CD4-positive, alpha-beta T cell treated with Interferon alpha-2 for 1 hour (primary cell): ENCODE measurements around the gene TENT5C.
A peak's percentile ranks its signal among the peaks of the same experiment; 100 is the strongest.

Experiments used
- DNase-seq, 2 donors: peaks; one replicate each; pipeline ENCODE4 v3.0.0-alpha.2; 2020 to 2022

TENT5C gene

DNA sequence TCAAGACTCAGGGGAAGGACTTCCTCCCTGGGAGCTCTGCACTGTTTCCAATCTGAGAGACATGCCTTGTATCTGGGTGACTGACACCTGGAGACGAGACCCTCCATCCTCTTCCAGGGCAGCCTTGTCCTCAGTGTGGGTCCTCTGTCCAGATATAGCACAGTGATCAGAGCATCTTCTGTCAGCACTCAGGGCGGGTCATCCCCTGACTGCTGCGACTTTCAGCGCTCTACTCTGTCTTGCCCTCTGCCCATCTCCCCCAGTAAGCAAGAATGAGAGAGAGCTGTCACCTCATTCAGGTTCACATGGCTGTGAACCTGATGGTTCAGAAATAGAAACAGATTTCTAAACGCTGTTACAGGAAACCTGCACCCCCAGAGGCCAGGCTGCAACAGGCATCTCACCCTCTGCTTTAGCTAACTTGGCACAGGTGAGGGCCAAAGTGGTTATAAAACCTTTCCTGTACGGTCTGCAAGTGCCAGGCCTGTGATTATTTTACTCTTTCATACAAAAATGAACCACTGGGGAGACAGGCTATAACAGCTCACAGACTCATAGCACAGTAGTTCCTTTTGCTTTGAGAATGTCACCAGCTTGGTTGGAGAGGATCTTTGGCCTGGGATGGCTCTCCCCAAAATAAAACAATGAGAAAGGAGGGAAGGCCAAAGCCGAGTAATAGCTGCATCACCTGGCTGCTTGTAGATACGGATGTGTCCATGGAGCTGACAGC lies 11.4 kb upstream of the TENT5C start:
- DNase-seq = no peak

- peak in 1 of 2 donors; percentile 34 for DNase-seq
These were observed 9.7 kb upstream of the TENT5C start for GRCh38 chr1:117596023-117596720.

DNA sequence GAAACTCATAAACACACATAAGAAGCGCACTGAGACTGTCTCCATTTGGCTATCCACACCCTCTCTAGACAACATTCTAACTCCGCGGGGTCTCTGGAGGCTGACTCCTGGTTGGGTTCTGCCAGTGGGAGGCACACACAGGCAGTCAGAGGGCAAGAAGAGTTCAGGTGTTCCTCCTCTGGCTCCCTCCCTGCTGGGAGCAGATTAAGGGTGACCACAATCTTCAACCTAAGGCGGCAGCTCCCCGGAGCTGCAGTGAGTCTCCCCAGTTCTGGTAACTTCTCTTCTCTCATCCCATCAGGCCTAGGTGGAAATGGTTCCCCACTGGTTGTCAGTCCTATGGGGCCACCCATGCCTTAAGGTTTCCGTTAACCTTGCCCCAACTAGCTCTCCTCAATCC lies 7.4 kb upstream of the TENT5C start:
- DNase-seq = no peak

- DNase-seq = no peak
These were observed 6.3 kb upstream of the TENT5C start for GRCh38 chr1:117599286-117600221.

- no peak for DNase-seq
These were observed 5.4 kb upstream of the TENT5C start for GRCh38 chr1:117600325-117600943.

- DNase-seq = no peak
These were observed 4.9 kb upstream of the TENT5C start for GRCh38 chr1:117600966-117601365.

DNA sequence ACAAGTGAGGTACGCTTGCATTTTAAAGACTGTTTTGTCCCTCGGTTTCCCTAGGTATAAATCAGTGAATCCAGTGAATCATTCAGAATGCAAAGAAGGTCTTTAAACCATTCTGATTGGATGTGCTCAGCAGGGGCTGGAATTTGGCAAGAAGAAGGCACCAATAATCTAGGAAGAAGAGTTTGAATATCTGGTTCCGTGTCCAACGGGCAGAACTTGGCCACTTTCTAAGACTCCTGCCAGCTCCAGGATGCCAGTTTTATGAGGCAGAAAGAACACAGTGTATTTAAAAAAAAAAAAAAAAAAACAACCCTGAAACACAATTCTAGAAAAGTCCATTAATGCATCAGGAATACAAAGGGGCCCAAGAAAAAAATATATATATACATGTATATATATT lies 3.0 kb upstream of the TENT5C start:
- DNase-seq = no peak

- no peak for DNase-seq
These were observed 579 bp upstream of the TENT5C start for GRCh38 chr1:117605164-117605773.

DNA sequence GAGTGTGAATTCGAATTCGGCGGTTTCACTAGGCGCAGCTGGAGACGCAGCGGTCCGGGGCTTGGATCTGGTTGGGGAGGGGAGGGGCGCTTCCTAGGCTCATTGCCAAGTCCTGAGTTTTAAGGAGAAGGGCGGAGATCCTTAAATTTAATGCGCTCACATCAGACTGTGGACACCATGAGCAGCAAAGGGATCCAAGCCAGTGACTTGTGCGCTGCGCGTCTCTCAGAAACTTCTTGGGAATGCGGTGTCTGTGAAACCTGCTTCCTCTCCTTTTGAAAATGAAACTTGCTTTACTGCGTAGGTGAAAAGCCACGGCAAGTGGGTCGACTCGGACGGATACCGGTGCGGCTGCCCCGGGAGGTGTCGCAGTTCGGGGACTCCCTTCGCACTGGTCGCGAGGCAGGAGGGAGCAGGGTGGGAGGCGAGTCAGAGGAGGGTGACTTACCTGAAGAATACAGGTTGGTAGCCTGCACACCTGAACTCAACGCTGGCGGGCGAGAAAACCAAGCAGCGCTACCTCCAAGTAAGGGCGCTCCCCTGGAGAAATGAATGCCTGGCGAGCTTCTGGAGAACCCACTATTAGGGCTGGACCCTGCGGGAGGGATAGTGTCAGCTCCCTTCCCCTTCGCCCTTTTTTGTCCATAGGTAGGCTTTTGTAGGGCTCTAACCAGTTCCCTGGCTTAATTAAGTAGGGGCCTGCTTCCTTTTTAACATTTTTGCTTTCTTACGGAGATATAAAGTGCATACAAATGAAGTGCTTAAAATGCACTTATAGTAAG lies 992 bp downstream of the TENT5C start:
- DNase-seq = peak; percentile 70 to 76

GRCh38 chr1:117607471-117607870 lies 1.6 kb downstream of the TENT5C start:
- DNase-seq = peak; percentile 71 to 76

- peak in 1 of 2 donors; percentile 18 for DNase-seq
These were observed 2.3 kb downstream of the TENT5C start for GRCh38 chr1:117608115-117608615.

DNA sequence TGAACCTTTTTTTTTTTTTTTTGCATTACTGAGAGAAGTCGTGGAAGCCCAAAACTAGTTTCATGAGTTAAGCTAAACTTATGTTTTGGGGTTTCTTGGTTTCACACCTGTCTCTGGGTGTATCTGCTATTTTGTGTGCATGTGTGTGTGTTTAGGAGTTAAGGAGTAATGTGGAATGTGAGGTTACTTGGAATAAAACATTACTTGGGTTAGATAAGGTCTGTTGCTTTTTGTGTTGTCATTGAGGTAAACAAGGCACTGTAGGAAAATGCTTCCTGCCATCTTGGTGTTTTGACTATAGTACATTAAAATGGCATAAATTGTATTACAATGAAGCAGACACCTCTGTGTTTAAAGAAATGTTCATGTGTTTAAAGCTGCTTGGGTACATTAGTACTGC lies 2.9 kb downstream of the TENT5C start:
- peak in 1 of 2 donors; percentile 17 for DNase-seq

- DNase-seq = peak in 1 of 2 donors; percentile 10
These were observed 3.6 kb downstream of the TENT5C start for GRCh38 chr1:117609471-117609911.

- DNase-seq = peak in 1 of 2 donors; percentile 13
These were observed 4.2 kb downstream of the TENT5C start for GRCh38 chr1:117610036-117610435.

DNA sequence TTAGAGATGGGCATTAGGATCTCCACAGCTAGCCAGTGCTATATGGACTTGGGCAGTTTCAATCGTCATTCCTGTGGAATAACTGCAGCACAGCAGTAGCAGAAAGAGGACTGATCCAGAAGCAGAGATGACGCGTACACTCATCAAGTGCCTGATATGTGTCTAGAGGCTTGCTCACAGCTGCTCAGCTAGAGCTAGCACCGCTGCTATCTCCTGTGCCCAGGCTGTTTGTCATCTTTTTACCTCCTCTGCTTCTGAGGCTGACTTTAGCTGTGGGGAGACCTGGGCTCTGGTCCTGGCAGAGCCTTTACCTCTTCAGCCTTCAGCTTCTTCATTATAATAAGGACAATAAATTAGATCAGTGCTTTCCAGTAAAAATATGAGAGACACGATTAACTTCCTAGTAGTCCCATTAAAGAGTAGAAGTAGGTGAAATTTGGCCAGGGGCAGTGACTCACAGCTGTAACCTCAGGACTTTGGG lies 5.3 kb downstream of the TENT5C start:
- peak in 1 of 2 donors; percentile 22 for DNase-seq

DNA sequence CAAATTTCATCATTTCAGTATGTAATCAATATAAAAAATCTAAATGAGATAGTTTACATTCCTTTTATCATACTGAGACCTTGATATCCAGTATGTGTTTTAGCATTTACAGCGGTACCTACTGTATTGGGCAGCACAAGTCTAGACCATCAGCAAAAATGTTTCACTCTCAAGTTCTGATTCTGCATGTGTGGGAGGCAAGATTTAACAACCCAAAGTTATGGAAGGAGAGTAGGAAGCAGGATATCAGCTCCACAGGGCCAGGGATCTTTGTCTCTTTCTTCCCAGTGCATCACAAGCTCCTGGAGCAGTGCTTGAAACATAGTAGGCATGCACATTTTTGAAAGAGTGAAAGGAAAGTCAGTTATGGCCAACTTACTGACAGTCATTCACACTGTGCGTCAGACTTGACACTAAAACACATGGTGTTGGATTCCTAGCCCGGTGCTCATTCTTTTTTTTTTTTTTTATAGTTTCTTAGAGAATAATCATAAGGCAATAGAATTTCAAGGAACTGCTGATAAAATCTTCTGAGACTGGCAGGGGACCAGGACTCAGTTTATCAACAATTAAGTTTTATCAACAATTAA lies 6.1 kb downstream of the TENT5C start:
- peak in 1 of 2 donors; percentile 4 for DNase-seq

DNA sequence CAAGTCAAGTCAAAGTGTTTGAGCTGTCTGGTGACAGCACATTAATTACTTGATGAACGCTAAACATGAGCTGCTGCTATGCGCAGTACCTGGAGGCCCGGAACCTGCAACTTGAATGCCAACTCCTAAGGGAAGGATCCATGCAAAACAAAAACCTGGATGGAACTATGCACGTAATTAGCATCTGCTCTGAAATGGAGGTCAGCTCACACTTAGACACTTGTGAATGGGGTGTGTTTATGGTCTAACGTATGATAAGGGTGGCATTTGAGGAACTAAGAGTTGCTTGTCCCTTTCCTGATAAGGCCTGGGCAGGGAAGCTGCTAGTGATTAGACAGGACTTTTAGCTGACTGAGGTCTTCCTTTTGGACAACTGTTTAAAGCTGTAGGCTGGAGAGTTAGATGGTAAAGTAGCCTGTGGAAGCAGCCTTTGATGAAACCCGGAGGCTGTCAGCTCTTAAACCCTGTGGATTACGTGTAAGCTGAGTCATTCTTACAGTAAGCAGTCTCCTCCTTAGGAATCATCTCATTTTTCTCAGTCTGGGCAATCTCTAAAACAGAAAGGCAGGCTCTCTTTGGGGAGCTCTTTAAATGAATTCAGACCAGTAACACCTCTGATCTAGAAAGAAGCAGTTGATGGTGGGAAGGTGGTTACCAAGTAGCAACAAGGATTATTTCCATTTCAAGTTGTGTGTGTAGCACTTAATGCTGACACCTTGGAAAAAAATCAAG lies 6.8 kb downstream of the TENT5C start:
- peak in 1 of 2 donors; percentile 27 for DNase-seq

- peak in 1 of 2 donors; percentile 6 for DNase-seq
These were observed 7.6 kb downstream of the TENT5C start for GRCh38 chr1:117613249-117613968.
